CD4-positive, alpha-beta T cell (primary cell): ENCODE data around the gene CERS6. TPM values are rescaled to one million over a fixed set of nuclear protein-coding genes. Genes with fewer than 3 reads are reported as not detected.

Experiments used
- ATAC-seq: fragments of 200-7000 bp; cut with Tn5 transposase; one replicate; pipeline ENCODE4 v1.10.0; 2022; ENCODE audit warnings: mild to moderate bottlenecking; ENCODE audit not compliant: poor library complexity
- CTCF ChIA-PET: fragments of 350-600 bp; sonication (Branson Sonifier 250); formaldehyde crosslinking; loops from one replicate; lab custom pipeline; 2021; ENCODE audit warnings: antibody characterized with exemption, inconsistent platforms; lab: Charles Lee
- POLR2A ChIA-PET: fragments of 350-600 bp; sonication (Branson Sonifier 250); formaldehyde crosslinking; loops from one replicate; lab custom pipeline; 2021; ENCODE audit warnings: antibody characterized with exemption, inconsistent platforms; lab: Charles Lee
- DNase-seq, 14 experiments: peaks; one replicate each; pipeline ENCODE4 v3.0.0-alpha.2; 2013 to 2020; ENCODE audit warnings: mixed read lengths in 2 of 14
- H3K27ac ChIP-seq, 2 donors: one replicate each; pipeline versions ENCODE4 v1.5.1 to v1.7.0; 2013; ENCODE audit warnings: low read length in 2 of 2, low read depth in 1 of 2, mild to moderate bottlenecking in 1 of 2
- H3K27me3 ChIP-seq, 2 experiments: 1 replicate in 1 of 2; 2 replicates in 1 of 2; pipeline versions ENCODE4 v1.6.1 to v1.7.0; 2013; ENCODE audit warnings: low read length in 2 of 2, control low read depth in 1 of 2, mild to moderate bottlenecking in 1 of 2, moderate library complexity in 1 of 2; ENCODE audit not compliant: insufficient read depth in 2 of 2, control insufficient read depth in 1 of 2
- H3K36me3 ChIP-seq: one replicate; pipeline ENCODE4 v1.6.1; 2013; ENCODE audit warnings: low read length, control low read depth; ENCODE audit not compliant: insufficient read depth
- H3K4me1 ChIP-seq: one replicate; pipeline ENCODE4 v1.6.1; 2013; ENCODE audit warnings: low read length, control low read depth; ENCODE audit not compliant: insufficient read depth
- H3K4me3 ChIP-seq: one replicate; pipeline ENCODE4 v1.5.1; 2013; ENCODE audit warnings: mild to moderate bottlenecking, low read length, moderate library complexity
- H3K9me3 ChIP-seq, 2 experiments: 1 replicate in 1 of 2; 2 replicates in 1 of 2; pipeline versions ENCODE4 v1.6.1 to v1.7.0; 2013; ENCODE audit warnings: low read length in 2 of 2, mild to moderate bottlenecking in 2 of 2, control low read depth in 1 of 2, moderate library complexity in 1 of 2; ENCODE audit not compliant: control insufficient read depth in 1 of 2, insufficient read depth in 1 of 2
- H3K27ac Mint-ChIP-seq: one replicate; pipeline ENCODE4 v1.8.0; 2020; ENCODE audit warnings: mixed read lengths
- H3K27me3 Mint-ChIP-seq: one replicate; pipeline ENCODE4 v1.8.0; 2021; ENCODE audit warnings: mixed read lengths
- H3K36me3 Mint-ChIP-seq: one replicate; pipeline ENCODE4 v1.8.0; 2021; ENCODE audit warnings: low read depth, mixed read lengths
- H3K4me1 Mint-ChIP-seq: one replicate; pipeline ENCODE4 v1.8.0; 2021; ENCODE audit warnings: low read depth, mixed read lengths
- H3K4me3 Mint-ChIP-seq: one replicate; pipeline ENCODE4 v1.8.0; 2020; ENCODE audit warnings: mild to moderate bottlenecking, mixed read lengths
- H3K9me3 Mint-ChIP-seq: one replicate; pipeline ENCODE4 v1.8.0; 2020; ENCODE audit warnings: mixed read lengths
- CTCF ChIP-seq: fragments of 200-600 bp; IDR thresholded peaks from one replicate; pipeline ENCODE4 v1.8.0; 2022; ENCODE audit warnings: antibody characterized with exemption, mild to moderate bottlenecking
- intact Hi-C, 2 experiments: fragments of 100-400 bp; cut with DNase I in 1 of 2; cut with micrococcal nuclease in 1 of 2; formaldehyde crosslinking; loops; one replicate each; pipeline versions ENCODE4 v1.15.1 to v1.9.0; 2023 to 2025; cut with DNase I, micrococcal nuclease
- total RNA-seq, 174 experiments: library from RNA in 2 of 174; stranded (reverse) in 2 of 174; gene quantifications; one replicate each; pipeline ENCODE4 v1.2.3 and lab custom pipeline; 2021 to 2026

The CERS6 gene
- total RNA-seq, 2 experiments from 2014 or later = 16.9 to 17.9 TPM

GRCh38 chr2:168649105-168649504, 193.0 kb downstream of the CERS6 start:
- Mint-ChIP-seq H3K27ac (no peak overlapping the region), H3K36me3 (no peaks in the 10 kb centered on the region), H3K4me3 (no peak overlapping the region), H3K9me3 (no peaks in the 10 kb centered on the region), H3K4me1 (peaks cover 13% of the 10 kb centered on the region), H3K27me3 (no peaks in the 10 kb centered on the region)
- ChIA-PET CTCF (no interaction called here), POLR2A (no interaction called here)
- ATAC-seq (no peak), DNase-seq (no peak)
- no peak overlapping the region for H3K27ac ChIP-seq
- no peaks in the 10 kb centered on the region for H3K9me3 ChIP-seq
- H3K27me3 ChIP-seq = no peaks in the 10 kb centered on the region
- H3K4me3 ChIP-seq = no peak overlapping the region
- TF ChIP-seq CTCF = no peak
- no peaks in the 10 kb centered on the region for H3K4me1 ChIP-seq
- intact Hi-C loops = no loop called here
- H3K36me3 ChIP-seq = no peaks in the 10 kb centered on the region

- no peaks in the 10 kb centered on the region for H3K9me3 Mint-ChIP-seq
- ChIA-PET POLR2A (no interaction called here), CTCF (no interaction called here)
- Histone ChIP-seq H3K4me3 (no peak overlapping the region), H3K36me3 (no peaks in the 10 kb centered on the region), H3K9me3 (no peaks in the 10 kb centered on the region), H3K4me1 (no peaks in the 10 kb centered on the region), H3K27me3 (no peaks in the 10 kb centered on the region), H3K27ac (no peak overlapping the region)
- DNase-seq (no peak), ATAC-seq (no peak)
- peaks cover 8% of the 10 kb centered on the region for H3K4me1 Mint-ChIP-seq
- TF ChIP-seq CTCF = no peak
- H3K36me3 Mint-ChIP-seq = peaks cover under 1% of the 10 kb centered on the region
- no peak overlapping the region for H3K27ac Mint-ChIP-seq
- no peak overlapping the region for H3K4me3 Mint-ChIP-seq
- intact Hi-C loops = no loop called here
- H3K27me3 Mint-ChIP-seq = no peaks in the 10 kb centered on the region
Measured at GRCh38 chr2:168649562-168649961, 193.5 kb downstream of the CERS6 start.

- ATAC-seq = no peak
- no peak overlapping the region for H3K27ac ChIP-seq
- Mint-ChIP-seq H3K27ac (no peak overlapping the region), H3K9me3 (no peaks in the 10 kb centered on the region), H3K36me3 (peaks cover 7% of the 10 kb centered on the region), H3K27me3 (no peaks in the 10 kb centered on the region), H3K4me3 (no peak overlapping the region), H3K4me1 (peaks cover 8% of the 10 kb centered on the region)
- no peaks in the 10 kb centered on the region for H3K4me1 ChIP-seq
- ChIA-PET CTCF (no interaction called here), POLR2A (no interaction called here)
- intact Hi-C loops = no loop called here
- no peak for DNase-seq
- H3K4me3 ChIP-seq = no peak overlapping the region
- no peak for TF ChIP-seq CTCF
- H3K27me3 ChIP-seq = no peaks in the 10 kb centered on the region
- no peaks in the 10 kb centered on the region for H3K36me3 ChIP-seq
- H3K9me3 ChIP-seq = no peaks in the 10 kb centered on the region
Measured at GRCh38 chr2:168650139-168650538, 194.1 kb downstream of the CERS6 start.
